ENCODE measurements around the gene F7. TPM values are rescaled to one million over a fixed set of nuclear protein-coding genes. Genes with fewer than 3 reads are reported as not detected.

The F7 gene
- total and polyA plus RNA-seq, 12 donors = 0.04 to 0.45 (median 0.20) TPM; not detected in 7

DNA sequence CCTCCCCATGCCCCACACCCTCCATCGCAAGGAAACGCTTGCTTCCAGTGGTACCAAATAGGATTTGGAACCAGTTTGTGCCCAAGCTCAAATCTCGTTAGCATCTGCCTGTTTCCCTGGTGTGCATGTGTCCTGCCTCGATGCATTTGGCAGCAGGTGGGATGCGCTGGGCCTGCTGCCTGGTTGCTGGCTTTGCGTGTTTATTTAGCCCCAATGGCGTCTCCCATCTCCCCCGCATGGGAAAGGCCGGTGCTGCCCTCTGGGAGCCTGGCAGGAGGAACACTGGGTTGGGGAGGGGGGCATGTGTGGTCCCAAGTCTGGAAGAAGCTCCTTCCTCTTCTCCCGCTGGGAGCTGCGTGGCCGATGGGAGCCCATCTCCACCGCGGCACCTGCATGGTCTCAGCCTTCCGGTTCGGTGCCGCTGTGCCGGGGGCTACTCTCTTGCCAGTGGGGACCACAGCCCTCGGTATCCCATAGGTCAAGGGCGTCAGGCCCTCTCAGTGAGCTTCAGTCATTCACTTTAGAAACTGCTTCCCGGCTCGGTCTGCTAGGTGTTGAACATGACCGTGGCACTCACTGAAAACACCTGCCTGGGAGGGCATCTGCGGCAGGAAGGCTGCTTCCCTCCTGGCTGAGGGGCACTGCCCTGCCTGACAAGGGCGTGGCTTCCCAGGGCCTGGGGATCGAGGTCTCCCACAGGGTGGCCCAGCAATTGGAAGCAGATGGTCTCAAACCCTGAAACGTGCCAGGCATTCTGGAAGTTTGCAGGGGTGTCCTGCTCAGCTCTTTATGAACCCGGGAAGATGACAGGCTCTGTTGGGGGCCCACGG is 11.8 kb upstream of the F7 start:
- TF ChIP-seq, protein P1, sequence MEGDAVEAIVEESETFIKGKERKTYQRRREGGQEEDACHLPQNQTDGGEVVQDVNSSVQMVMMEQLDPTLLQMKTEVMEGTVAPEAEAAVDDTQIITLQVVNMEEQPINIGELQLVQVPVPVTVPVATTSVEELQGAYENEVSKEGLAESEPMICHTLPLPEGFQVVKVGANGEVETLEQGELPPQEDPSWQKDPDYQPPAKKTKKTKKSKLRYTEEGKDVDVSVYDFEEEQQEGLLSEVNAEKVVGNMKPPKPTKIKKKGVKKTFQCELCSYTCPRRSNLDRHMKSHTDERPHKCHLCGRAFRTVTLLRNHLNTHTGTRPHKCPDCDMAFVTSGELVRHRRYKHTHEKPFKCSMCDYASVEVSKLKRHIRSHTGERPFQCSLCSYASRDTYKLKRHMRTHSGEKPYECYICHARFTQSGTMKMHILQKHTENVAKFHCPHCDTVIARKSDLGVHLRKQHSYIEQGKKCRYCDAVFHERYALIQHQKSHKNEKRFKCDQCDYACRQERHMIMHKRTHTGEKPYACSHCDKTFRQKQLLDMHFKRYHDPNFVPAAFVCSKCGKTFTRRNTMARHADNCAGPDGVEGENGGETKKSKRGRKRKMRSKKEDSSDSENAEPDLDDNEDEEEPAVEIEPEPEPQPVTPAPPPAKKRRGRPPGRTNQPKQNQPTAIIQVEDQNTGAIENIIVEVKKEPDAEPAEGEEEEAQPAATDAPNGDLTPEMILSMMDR (IDR thresholded peaks at IDR 0.05) = no peak
- H3K4me3 ChIP-seq = no peak overlapping the region
- ATAC-seq = no peak
- H3K4me1 ChIP-seq = no peaks in the 10 kb centered on the region
- H3K27ac ChIP-seq = no peak overlapping the region
- no peaks in the 10 kb centered on the region for H3K9me3 ChIP-seq
- H3K27me3 ChIP-seq = peaks cover 0 to 3% (median 0%) of the 10 kb centered on the region in 7 donors
- intact Hi-C loops (cut with DNase I) = no loop called here
- peaks cover 0 to 72% (median 0%) of the 10 kb centered on the region in 9 donors for H3K36me3 ChIP-seq
- 84 to 87% methylated on average over 29 of the region's 29 CpGs for WGBS, 2 donors
- DNase-seq = no peak

DNA sequence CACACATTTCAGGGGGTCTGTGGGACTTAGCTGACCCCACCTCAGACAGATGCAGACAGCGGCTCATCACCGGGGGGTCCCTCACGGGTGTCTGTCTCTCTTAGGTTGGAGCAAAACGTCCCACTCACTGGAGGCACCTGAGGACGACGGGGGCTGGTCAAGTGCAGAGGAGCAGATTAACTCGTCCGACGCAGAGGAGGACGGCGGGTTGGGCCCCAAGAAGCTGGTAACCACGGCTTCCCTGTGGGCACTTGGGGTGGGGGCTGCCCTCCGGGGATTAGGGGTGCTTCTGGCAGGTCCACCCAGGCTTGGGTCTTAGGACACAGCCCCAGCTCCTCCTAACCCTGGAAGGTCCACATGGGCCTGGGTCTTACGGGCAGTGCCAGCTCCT is 11.2 kb upstream of the F7 start:
- intact Hi-C loops (cut with DNase I) = no loop called here
- TF ChIP-seq, protein P1 (IDR thresholded peaks at IDR 0.05) = no peak
- peaks cover 0 to 66% (median 0%) of the 10 kb centered on the region in 9 donors for H3K36me3 ChIP-seq
- no peaks in the 10 kb centered on the region for H3K9me3 ChIP-seq
- no peak overlapping the region for H3K27ac ChIP-seq
- DNase-seq (no peak), ATAC-seq (no peak)
- 88 to 90% methylated on average over 14 of the region's 14 CpGs for WGBS, 2 donors
- H3K27me3 ChIP-seq = peaks cover 0 to 3% (median 0%) of the 10 kb centered on the region in 7 donors
- no peaks in the 10 kb centered on the region for H3K4me1 ChIP-seq
- no peak overlapping the region for H3K4me3 ChIP-seq

DNA sequence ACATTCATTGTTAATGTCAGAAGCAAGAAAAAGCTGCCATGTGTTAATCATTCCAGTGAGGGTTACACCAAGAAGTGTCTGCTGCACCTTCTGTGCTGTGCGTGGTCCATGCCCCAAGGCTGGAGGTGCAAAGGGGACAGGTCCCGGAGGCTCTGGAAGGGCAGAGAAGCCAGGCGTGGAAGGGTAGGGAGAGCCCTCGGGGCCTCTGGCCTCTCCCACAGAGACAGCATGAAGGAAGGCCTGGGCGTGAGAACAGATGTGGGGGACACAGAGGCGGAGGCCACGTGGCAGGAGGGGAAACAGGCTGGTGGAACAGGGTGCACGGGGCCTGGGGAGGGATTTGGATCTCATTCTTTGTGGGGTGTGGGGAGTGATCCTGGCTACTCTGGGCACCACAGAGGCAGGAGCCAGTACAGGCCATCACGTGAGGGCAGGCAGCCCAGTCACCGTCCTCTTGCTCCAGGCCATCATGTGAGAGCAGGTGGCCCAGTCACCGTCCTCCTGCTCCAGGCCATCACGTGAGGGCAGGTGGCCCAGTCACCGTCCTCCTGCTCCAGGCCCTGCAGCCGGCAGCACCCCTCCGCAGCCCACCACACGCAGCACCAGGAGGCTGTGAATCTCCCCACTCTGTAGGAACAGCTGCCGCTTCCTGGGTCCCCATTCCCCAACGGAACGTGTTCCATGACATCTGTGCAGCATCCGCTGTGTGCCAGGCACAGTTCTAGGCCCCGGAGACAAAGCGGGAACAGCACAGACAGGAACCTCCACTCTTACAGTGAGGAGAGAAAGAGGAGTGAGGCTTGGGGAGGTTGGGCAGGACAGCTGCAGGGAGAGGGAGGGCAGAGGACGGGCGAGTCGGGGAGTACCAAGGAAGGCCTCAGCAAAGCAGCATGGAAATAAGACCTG is 10.2 kb upstream of the F7 start:
- ATAC-seq (no peak), DNase-seq (no peak)
- Histone ChIP-seq H3K4me1 (no peaks in the 10 kb centered on the region), H3K9me3 (no peaks in the 10 kb centered on the region), H3K4me3 (no peak overlapping the region), H3K27me3 (peaks cover 0 to 3% (median 0%) of the 10 kb centered on the region in 7 donors), H3K27ac (no peak overlapping the region), H3K36me3 (peaks cover 0 to 56% (median 0%) of the 10 kb centered on the region in 9 donors)
- intact Hi-C loops (cut with DNase I) = no loop called here
- TF ChIP-seq, protein P1 (IDR thresholded peaks at IDR 0.05) = no peak
- 90 to 93% methylated on average over 25 of the region's 25 CpGs for WGBS, 2 donors

DNA sequence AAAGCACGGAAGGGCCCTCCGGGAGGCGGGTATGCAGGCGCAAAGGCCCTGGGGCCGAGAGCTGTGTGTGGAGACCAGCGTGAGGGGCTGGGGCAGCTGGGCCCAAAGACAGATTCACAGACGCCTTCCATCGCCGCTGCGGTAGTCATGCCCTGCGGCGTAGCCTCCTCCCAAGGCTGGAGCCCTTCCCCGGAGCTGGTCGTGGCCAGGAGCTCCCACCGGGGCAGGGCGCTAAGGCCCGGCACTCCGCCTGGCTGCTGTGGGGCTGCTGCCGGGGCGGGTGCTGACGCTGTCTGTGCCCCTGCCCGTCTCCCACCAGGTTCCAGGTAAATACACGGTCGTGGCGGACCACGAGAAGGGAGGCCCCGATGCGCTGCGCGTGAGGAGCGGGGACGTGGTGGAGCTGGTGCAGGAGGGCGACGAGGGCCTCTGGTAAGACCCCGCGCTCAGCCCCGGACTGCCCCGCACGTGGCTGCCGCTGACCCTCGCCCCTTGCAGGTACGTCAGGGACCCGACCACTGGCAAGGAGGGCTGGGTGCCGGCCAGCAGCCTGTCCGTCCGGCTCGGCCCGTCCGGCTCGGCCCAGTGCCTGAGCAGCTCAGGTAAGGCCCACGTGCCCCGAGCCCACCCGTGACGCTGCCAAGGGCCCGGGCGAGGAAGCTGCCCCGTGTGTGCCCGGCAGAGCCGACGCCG is 9.4 kb upstream of the F7 start:
- no peaks in the 10 kb centered on the region for H3K9me3 ChIP-seq
- intact Hi-C loops (cut with DNase I) = no loop called here
- 95 to 97% methylated on average over 56 to 61 of the region's 61 CpGs for WGBS, 2 donors
- no peak for DNase-seq
- TF ChIP-seq, protein P1 (IDR thresholded peaks at IDR 0.05) = no peak
- no peaks in the 10 kb centered on the region for H3K4me1 ChIP-seq
- H3K36me3 ChIP-seq = peaks cover 0 to 48% (median 0%) of the 10 kb centered on the region in 9 donors
- peak in 2 of 8 donors; percentile 5 to 19 for ATAC-seq
- peaks cover 0 to 3% (median 0%) of the 10 kb centered on the region in 7 donors for H3K27me3 ChIP-seq
- no peak overlapping the region for H3K27ac ChIP-seq
- no peak overlapping the region for H3K4me3 ChIP-seq

Data from heart right ventricle (tissue), 16 donors.